ENCODE measurements around the gene IMPACT.
A peak's percentile ranks its signal among the peaks of the same experiment; 100 is the strongest.

IMPACT gene

DNA sequence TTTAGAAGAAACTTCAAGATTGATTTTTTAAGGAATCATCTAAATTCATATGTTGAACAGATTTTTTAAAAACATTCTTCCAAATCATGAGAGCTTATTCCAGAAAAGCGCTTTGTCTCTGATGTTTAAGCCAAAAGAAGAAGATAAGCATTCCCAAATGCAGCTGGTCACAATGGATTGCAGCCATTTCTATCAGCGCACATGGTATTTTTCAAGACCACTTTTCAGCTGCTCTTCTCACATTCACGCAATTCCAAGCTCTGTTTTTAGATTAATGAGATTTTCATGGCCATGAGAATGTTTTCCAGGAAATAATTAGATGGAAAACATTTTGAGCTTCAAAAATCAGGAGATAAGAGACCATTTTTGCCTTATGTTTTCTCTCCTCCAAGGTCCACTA is 37.5 kb upstream of the IMPACT start:
- DNase-seq, result no peak
- H3K36me3 ChIP-seq, result no peaks in the 10 kb centered on the region
- no peaks in the 10 kb centered on the region for H3K27me3 ChIP-seq (ENCODE audit: insufficient read depth, low read depth, severe bottlenecking)
- H3K9me3 ChIP-seq (ENCODE audit: severe bottlenecking), result no peaks in the 10 kb centered on the region
- H3K4me3 ChIP-seq (ENCODE audit: low read depth, low read length), result no peak overlapping the region
- TF ChIP-seq CTCF (IDR thresholded peaks at IDR 0.05; ENCODE audit: low read depth, low read length), result no peak
- no peak overlapping the region for H3K27ac ChIP-seq

DNA sequence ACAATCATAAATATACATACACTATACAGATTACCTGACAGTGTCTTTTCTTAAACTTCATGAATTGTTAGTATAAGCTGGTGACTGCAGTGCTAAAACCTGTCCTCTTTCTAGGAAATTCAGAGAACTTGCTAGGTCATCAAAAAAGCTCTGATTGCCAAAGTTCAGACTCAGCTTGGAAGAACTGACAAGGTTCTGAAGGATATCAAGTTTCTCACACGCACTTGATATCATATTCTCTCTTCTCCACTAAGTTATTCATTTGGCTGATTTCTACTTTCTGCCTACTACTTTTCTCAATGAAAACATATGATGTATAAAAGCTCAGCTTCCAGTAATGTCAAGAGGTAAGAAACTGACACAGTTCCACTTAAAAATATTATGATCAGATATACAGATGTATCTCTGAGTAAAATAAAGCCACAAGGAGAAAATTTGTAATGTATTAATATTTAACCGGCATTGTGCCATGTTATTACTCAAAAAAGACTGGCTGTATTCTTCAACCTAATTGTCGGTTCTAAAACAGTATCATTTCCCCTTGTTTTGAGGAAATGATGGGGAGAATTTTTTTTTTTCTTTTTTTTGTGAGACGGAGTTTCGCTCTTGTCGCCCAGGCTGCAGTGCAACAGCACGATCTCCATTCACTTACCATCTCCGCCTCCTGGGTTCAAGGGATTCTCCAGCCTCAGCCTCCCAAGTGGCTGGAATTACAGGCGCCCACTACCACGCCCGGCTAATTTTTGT is 31.2 kb upstream of the IMPACT start:
- no peak overlapping the region for H3K4me3 ChIP-seq (ENCODE audit: low read depth, low read length)
- no peak for TF ChIP-seq CTCF (IDR thresholded peaks at IDR 0.05; ENCODE audit: low read depth, low read length)

GRCh38 chr18:24396082-24396633 is 30.3 kb upstream of the IMPACT start:
- no peak overlapping the region for H3K27ac ChIP-seq
- no peak overlapping the region; the same call in 1 of the 2 replicates for H3K4me3 ChIP-seq (ENCODE audit: low read depth, low read length)
- no peak for DNase-seq
- no peaks in the 10 kb centered on the region for H3K27me3 ChIP-seq (ENCODE audit: insufficient read depth, low read depth, severe bottlenecking)
- no peaks in the 10 kb centered on the region for H3K9me3 ChIP-seq (ENCODE audit: severe bottlenecking)
- TF ChIP-seq CTCF (IDR thresholded peaks at IDR 0.05; ENCODE audit: low read depth, low read length), result no peak
- no peaks in the 10 kb centered on the region for H3K36me3 ChIP-seq

More for the DNA sequence above, 31.2 kb upstream of the IMPACT start:
- H3K27ac ChIP-seq, result no peak overlapping the region
- H3K36me3 ChIP-seq, result no peaks in the 10 kb centered on the region
- DNase-seq, result no peak
- H3K9me3 ChIP-seq (ENCODE audit: severe bottlenecking), result no peaks in the 10 kb centered on the region
- no peaks in the 10 kb centered on the region for H3K27me3 ChIP-seq (ENCODE audit: insufficient read depth, low read depth, severe bottlenecking)

- peak overlapping the region; percentile 93 for H3K4me3 ChIP-seq (ENCODE audit: low read depth, low read length)
- no peaks in the 10 kb centered on the region for H3K9me3 ChIP-seq (ENCODE audit: severe bottlenecking)
- peak overlapping the region; percentile 86 for H3K27ac ChIP-seq
- DNase-seq, result peak; percentile 31
- no peaks in the 10 kb centered on the region for H3K27me3 ChIP-seq (ENCODE audit: insufficient read depth, low read depth, severe bottlenecking)
- H3K36me3 ChIP-seq, result no peaks in the 10 kb centered on the region
- TF ChIP-seq CTCF (IDR thresholded peaks at IDR 0.05; ENCODE audit: low read depth, low read length), result no peak
Measured at GRCh38 chr18:24397131-24397693, 29.3 kb upstream of the IMPACT start.

DNA sequence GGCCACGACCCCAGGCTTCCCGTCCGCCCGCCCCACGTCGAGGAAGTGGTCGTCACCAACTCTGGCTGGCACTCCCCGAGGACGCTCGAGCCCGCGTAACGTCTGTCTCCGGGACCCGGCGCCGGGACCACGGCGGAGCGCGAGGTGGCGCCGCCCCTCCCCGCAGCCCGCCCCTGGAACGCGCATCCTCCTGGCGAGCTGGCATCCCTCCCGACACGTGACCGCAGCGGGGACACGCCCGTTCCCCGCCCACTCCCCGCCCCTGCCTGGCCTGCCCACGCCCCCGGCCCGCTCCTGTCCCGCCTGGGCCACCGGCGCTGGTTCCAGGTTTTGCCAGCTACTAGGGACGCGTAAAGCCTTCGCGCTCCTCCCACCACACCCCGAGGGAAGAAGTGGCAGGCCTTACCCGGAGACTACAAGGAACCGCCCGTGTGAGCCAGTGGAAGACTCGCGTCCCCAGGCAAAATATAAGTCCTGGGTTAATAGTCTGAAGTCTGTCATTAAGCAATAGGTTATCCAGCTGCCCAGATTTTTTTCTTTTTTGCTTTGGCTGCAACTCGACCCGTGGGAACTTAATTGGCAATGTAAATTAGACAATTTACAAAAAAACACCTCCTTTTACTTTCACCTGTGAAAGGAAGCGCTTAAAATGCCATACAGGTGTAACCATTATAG is 28.6 kb upstream of the IMPACT start, which contains the start of gene OSBPL1A:
Gene OSBPL1A, minus strand, starts transcription at position 131 of the 675 bp plus-strand sequence. CDS start 20,291 bp downstream, outside the sequence.
- H3K4me3 ChIP-seq (ENCODE audit: low read depth, low read length), result peak within 1 kb of the TSS; percentile 93
- H3K27me3 ChIP-seq (ENCODE audit: insufficient read depth, low read depth, severe bottlenecking), result no peaks in the 10 kb centered on the region
- H3K9me3 ChIP-seq (ENCODE audit: severe bottlenecking), result no peaks in the 10 kb centered on the region
- DNase-seq, result peak; percentile 97
- H3K27ac ChIP-seq, result peak within 1 kb of the TSS; percentile 86
- no peak for TF ChIP-seq CTCF (IDR thresholded peaks at IDR 0.05; ENCODE audit: low read depth, low read length)
- no peaks in the 10 kb centered on the region for H3K36me3 ChIP-seq

All from WERI-Rb-1 (cell line).